Coronary artery (tissue), 2 donors: ENCODE measurements around the gene MYLK.

Source experiments
- DNase-seq: peaks from one replicate; pipeline ENCODE4 v3.0.0-alpha.2; 2017; ENCODE audit warnings: low spot score
- H3K27ac ChIP-seq, 2 donors: fragments of 200-600 bp; sonication (generic); one replicate each; pipeline ENCODE4 v1.5.1; 2016 to 2019
- H3K4me3 ChIP-seq: fragments of 200-600 bp; sonication (generic); 2 replicates; pipeline ENCODE4 v1.5.1; 2016; ENCODE audit warnings: mild to moderate bottlenecking, moderate library complexity
- TF ChIP-seq, protein P1 (sequence below): fragments of 200-600 bp; sonication (generic); IDR thresholded peaks from one replicate; pipeline ENCODE4 v1.5.1; 2019; ENCODE audit warnings: antibody characterized with exemption

The MYLK gene

DNA sequence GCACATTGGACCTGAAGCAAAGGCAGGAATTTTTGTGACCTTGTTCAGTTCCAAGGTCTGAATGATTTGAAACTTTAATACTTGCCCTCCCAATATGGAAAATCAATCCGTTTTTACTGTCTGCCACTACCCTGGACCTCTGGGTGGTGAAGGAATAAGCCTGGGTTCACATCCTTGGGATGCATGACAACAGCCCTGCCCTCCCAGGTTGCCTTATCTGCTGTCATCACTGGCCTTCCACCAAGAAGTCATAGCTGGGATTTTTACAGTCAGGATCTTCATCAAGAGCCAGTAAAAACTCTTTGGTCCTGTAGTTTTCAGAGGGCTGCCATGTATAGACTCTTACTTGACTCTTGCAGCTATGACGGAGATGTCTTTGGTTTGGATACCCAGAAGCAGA, 128.6 kb downstream of the MYLK start:
- H3K27ac ChIP-seq, result peak overlapping the region in 1 of 2 donors; percentile 40
- TF ChIP-seq, protein P1, sequence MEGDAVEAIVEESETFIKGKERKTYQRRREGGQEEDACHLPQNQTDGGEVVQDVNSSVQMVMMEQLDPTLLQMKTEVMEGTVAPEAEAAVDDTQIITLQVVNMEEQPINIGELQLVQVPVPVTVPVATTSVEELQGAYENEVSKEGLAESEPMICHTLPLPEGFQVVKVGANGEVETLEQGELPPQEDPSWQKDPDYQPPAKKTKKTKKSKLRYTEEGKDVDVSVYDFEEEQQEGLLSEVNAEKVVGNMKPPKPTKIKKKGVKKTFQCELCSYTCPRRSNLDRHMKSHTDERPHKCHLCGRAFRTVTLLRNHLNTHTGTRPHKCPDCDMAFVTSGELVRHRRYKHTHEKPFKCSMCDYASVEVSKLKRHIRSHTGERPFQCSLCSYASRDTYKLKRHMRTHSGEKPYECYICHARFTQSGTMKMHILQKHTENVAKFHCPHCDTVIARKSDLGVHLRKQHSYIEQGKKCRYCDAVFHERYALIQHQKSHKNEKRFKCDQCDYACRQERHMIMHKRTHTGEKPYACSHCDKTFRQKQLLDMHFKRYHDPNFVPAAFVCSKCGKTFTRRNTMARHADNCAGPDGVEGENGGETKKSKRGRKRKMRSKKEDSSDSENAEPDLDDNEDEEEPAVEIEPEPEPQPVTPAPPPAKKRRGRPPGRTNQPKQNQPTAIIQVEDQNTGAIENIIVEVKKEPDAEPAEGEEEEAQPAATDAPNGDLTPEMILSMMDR, result no peak
- no peak for DNase-seq
- H3K4me3 ChIP-seq, result no peak overlapping the region

DNA sequence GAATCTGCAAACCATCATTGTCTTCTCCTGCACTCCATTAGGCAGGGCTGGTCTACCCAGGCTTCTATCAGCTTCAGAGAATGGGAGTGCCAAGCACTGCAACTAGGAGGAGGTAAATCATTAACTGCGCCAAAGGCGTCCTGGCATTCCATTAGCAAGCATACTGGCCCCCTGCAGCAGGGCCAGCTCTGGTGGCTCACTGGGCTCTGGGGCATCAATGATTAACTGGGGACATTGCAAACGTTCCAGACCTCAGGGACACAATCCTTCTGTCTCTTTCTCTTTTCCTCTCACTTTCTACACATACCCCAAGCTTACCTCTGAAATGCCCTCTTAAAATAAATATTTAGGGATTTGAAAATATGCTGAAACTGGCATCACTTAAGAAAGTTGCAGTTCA, 129.0 kb downstream of the MYLK start:
- Histone ChIP-seq H3K27ac (peak overlapping the region in 1 of 2 donors; percentile 40), H3K4me3 (no peak overlapping the region)
- no peak for DNase-seq
- TF ChIP-seq, protein P1, result no peak

DNA sequence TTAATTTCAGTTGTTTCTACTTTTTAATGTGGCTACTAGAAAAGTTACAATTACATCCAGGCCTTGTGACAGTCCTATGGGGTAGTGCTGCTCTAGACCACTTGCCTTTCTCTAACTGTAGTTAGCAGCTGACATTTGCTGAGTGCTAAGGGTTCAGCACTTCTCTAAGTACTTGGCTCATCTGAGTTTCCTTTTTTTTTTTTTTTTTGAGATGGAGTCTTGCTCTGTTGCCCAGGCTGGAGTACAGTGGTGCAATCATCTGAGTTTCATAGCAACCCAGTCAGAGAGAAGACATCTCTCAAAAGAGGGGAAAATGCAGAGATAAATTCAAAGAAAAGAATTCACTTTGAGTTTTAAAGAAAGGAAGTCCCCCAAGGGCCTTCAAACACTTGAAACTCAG, 130.8 kb downstream of the MYLK start:
- TF ChIP-seq, protein P1, result no peak
- Histone ChIP-seq H3K4me3 (no peak overlapping the region), H3K27ac (peak overlapping the region in 1 of 2 donors; percentile 17)
- no peak for DNase-seq

DNA sequence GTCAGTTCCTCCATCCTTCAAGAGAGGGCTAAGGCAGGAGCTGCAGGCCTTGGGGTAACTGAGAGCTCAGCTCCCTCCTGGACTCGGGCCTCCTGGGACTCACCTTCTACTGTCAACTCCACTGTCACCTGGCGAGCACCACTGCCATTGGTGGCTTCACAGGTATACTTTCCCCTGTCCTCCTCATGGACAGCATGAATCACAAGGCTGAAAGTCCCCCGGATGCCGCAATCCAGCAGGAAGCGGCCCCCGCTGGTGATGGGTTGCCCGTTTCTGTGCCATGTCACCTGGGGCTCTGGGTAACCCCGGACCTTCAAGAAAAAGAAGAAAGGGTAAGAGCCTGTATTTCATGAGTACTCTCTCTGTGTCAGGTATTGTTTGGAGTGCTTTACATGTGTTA, 131.9 kb downstream of the MYLK start:
- DNase-seq, result no peak
- Histone ChIP-seq H3K27ac (no peak overlapping the region), H3K4me3 (no peak overlapping the region)
- TF ChIP-seq, protein P1, result no peak

DNA sequence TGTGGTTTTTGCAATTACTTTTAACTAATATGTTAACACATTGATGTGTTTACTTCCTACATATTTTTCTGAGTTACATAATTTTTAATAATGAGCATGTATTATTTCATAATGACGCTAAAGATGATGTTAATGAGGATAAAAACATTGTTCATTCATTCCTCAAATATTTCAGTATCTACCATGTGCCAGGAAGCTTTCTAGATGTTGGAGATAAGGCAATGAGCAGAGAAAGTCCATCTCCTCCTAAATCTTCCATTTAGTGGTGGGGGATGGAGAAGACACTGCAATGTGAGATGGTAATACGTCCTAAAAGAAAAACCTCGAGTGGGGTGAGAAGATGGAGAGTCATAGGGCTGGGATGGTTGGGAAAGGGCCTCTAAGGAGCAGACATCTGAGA, 132.7 kb downstream of the MYLK start:
- TF ChIP-seq, protein P1, result no peak
- Histone ChIP-seq H3K27ac (peak overlapping the region in 1 of 2 donors; percentile 87), H3K4me3 (no peak overlapping the region)
- no peak for DNase-seq

DNA sequence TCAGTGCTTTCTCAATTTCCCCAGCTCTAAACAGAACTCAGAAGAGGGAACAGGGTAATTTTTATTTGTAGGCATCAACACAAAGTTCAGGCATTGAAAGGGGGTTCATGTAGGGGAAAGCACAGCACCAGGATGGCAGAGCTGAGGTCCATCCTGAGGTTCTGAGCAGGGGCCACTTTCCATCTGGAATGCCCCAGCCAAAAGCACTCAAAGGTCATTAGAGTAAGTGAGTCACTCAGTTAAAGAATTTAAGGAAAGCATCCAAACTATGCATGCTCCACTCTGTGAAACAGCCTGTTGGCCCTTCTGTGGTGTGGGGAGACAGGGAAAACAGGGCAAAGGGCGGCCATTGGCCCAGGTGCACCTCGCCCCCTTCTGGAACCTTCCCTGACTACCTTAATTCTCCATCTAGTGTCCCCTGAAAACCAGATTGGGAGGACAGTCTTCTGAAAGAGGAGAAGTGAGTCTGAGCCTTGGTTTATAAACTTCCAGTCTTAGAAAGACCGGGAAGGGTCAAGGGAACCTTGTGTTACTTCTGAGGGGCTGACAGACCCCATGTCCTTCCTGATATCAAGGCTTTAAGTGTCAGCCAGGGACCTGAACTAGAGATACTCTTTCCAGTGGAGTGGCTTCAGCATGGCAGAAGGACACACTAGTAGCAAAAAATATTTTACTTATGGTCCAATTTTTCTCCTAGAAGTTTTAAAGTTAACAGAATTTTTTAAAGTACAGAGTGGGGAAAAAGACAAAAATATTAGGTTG, 133.3 kb downstream of the MYLK start:
- TF ChIP-seq, protein P1, result no peak
- DNase-seq, result no peak
- Histone ChIP-seq H3K4me3 (no peak overlapping the region), H3K27ac (peak overlapping the region; percentile 58 to 87)

DNA sequence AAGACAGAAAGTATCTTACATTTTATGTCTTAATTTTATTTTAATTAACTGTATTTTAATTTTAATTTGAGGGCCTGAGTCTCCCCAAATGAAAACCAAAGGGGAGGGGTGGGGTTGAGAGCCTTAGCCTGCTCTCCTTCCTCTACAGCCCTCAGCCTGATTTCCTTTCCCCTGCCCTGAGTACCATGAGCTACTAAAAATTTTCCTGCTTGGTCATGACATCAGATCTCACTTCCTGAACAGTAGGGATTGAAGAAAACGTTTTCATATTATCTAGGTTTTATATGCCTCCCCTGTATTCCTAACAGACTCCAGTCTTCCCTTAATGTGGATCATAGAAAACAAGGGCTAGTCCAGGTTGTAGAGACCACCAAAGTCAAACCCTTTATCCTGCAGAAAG, 133.9 kb downstream of the MYLK start:
- TF ChIP-seq, protein P1, result no peak
- no peak for DNase-seq
- H3K27ac ChIP-seq, result peak overlapping the region; percentile 58 to 87
- no peak overlapping the region for H3K4me3 ChIP-seq
